Right atrium auricular region (tissue), 2 donors: Measurements from ENCODE around the gene PHLDA3. TPM values are rescaled to one million over a fixed set of nuclear protein-coding genes. Genes with fewer than 3 reads are reported as not detected.
A peak's percentile ranks its signal among the peaks of the same experiment; 100 is the strongest.

ENCODE experiments used
- DNase-seq: peaks from one replicate; pipeline ENCODE4 v3.0.0-alpha.2; 2019; ENCODE audit warnings: low spot score
- H3K27ac ChIP-seq, 2 donors: fragments of 200-600 bp; sonication (generic); 1 replicate in 1 of 2; 2 replicates in 1 of 2; pipeline ENCODE4 v1.5.1; 2016 to 2019
- H3K27me3 ChIP-seq, 2 donors: fragments of 200-600 bp; sonication (generic); one replicate each; pipeline versions ENCODE4 v1.5.1 to v1.6.0; 2017 to 2019
- H3K36me3 ChIP-seq: fragments of 200-600 bp; sonication (generic); one replicate; pipeline ENCODE4 v1.5.1; 2016
- H3K4me1 ChIP-seq, 2 donors: fragments of 200-600 bp; sonication (generic); one replicate each; pipeline versions ENCODE4 v1.5.1 to v1.6.0; 2017 to 2019
- H3K4me3 ChIP-seq, 2 donors: fragments of 200-600 bp; sonication (generic); 1 replicate in 1 of 2; 2 replicates in 1 of 2; pipeline ENCODE4 v1.5.1; 2017 to 2019; ENCODE audit warnings: mild to moderate bottlenecking in 1 of 2, moderate library complexity in 1 of 2
- H3K9me3 ChIP-seq, 2 donors: fragments of 200-600 bp; sonication (generic); one replicate each; pipeline ENCODE4 v1.5.1; 2019
- CTCF ChIP-seq, 2 donors: fragments of 200-600 bp; sonication (generic); IDR thresholded peaks; one replicate each; pipeline ENCODE4 v1.5.1; 2019; ENCODE audit warnings: antibody characterized with exemption in 2 of 2
- total RNA-seq, 2 donors: library from RNA; depleted of rRNA; stranded (reverse); fragments of >200 nt; gene quantifications; one replicate each; pipeline ENCODE4 v1.1.0, GENCODE V29; 2016

PHLDA3 gene
- total RNA-seq, 2 donors from 2014 or later, result 29.5 to 31.9 TPM

DNA sequence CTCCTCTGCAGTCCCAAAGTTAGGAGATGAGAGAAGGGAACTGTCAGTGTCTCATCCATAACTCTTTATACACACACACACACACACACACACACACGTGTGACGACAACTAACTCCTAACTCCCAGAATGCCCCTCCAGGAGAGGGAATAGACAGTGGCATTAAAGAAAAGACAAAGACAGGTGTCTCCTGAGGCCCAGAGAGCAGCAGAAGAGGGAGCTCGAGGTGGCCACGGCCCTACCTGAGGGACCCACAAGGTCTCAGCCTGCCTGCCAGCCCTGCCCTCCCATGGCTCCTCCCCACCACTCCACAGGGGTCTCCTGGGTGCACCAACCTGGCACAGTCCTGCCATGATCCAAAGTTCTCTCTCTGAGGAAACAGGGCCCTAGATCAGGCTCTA is 1.6 kb upstream of the PHLDA3 start:
- Histone ChIP-seq H3K4me3 (no peak overlapping the region), H3K27ac (no peak overlapping the region), H3K36me3 (peaks cover 5% of the 10 kb centered on the region), H3K4me1 (peaks cover 0 to 38% of the 10 kb centered on the region in 2 donors), H3K9me3 (no peaks in the 10 kb centered on the region), H3K27me3 (no peaks in the 10 kb centered on the region)
- DNase-seq, result no peak
- TF ChIP-seq CTCF (IDR thresholded peaks at IDR 0.05), result no peak

GRCh38 chr1:201469645-201470074 is 672 bp upstream of the PHLDA3 start:
- TF ChIP-seq CTCF (IDR thresholded peaks at IDR 0.05), result no peak
- no peaks in the 10 kb centered on the region for H3K27me3 ChIP-seq
- H3K27ac ChIP-seq, result peak overlapping the region; percentile 85 to 88
- peak overlapping the region; percentile 77 to 86 for H3K4me3 ChIP-seq
- H3K36me3 ChIP-seq, result peaks cover 14% of the 10 kb centered on the region
- peaks cover 0 to 42% of the 10 kb centered on the region in 2 donors for H3K4me1 ChIP-seq
- no peak for DNase-seq
- no peaks in the 10 kb centered on the region for H3K9me3 ChIP-seq

GRCh38 chr1:201468501-201468843 is 516 bp downstream of the PHLDA3 start:
- no peaks in the 10 kb centered on the region for H3K9me3 ChIP-seq
- DNase-seq, result no peak
- no peaks in the 10 kb centered on the region for H3K27me3 ChIP-seq
- H3K27ac ChIP-seq, result peak overlapping the region; percentile 85 to 88
- TF ChIP-seq CTCF (IDR thresholded peaks at IDR 0.05), result no peak
- H3K4me3 ChIP-seq, result peak overlapping the region; percentile 77 to 86
- peaks cover 20% of the 10 kb centered on the region for H3K36me3 ChIP-seq
- H3K4me1 ChIP-seq, result peaks cover 0 to 42% of the 10 kb centered on the region in 2 donors

- Histone ChIP-seq H3K4me1 (peaks cover 0 to 55% of the 10 kb centered on the region in 2 donors), H3K9me3 (no peaks in the 10 kb centered on the region), H3K27me3 (no peaks in the 10 kb centered on the region), H3K4me3 (peak overlapping the region; percentile 77 to 86), H3K27ac (peak overlapping the region; percentile 85 to 88), H3K36me3 (peaks cover 20% of the 10 kb centered on the region)
- no peak for DNase-seq
- no peak for TF ChIP-seq CTCF (IDR thresholded peaks at IDR 0.05)
Measured at GRCh38 chr1:201466492-201466891, 2.5 kb downstream of the PHLDA3 start.

DNA sequence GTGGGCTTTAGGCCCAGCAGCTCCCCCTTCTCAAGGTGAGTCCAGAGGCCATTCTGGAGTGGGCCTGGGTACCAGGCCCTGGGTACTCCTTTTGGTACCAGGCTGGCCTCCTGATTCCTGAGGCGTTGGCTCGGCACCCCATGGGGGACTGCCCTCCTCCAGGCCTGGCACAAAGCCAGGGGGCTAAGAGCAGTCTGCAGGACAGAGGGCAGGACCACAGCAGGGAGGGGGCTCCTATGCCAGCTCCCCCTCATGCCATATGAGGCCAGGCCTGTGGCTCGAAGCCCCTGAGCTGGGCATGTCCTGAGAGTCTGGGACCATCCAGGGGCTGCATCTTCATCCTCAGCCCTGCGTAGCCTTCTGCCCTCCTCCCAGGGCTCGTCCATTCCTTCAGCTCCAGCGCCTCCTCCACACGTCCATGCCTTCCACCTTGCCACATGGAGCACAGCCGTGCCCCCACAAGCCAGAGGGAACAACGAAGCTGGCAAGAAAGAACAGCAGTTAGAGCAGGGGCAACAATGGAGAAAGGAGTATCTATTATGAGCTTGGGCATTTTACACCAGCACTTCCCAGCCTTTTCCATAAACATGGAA is 3.2 kb downstream of the PHLDA3 start:
- Histone ChIP-seq H3K27ac (peak overlapping the region; percentile 85 to 88), H3K27me3 (no peaks in the 10 kb centered on the region), H3K9me3 (no peaks in the 10 kb centered on the region), H3K36me3 (peaks cover 20% of the 10 kb centered on the region), H3K4me1 (peaks cover 0 to 61% of the 10 kb centered on the region in 2 donors), H3K4me3 (peak overlapping the region in 1 of 2 donors; percentile 86)
- TF ChIP-seq CTCF (IDR thresholded peaks at IDR 0.05), result no peak
- DNase-seq, result no peak

DNA sequence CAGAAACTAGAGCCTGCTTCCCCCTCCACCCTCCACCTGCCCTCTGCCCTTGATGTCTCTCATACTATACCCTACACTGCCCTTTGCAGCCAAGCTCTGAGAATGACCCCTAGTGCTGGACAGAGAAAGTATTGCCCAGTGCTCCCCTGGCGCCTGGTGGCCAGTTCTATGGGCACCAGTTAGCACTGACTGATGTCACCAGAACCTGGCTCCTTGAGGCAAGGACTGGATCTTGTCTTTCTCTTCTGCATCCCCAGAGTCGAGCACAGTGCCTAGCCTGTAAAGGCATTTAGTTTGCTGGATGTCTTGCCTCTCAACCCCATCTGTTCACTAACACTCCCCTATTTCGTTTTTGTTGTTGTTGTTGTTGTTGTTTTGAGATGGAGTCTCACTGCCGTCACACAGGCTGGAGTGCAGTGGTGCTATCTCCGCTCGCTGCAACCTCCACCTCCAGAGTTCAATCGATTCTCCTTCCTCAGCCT is 5.9 kb downstream of the PHLDA3 start:
- no peak overlapping the region for H3K4me3 ChIP-seq
- peaks cover 20% of the 10 kb centered on the region for H3K36me3 ChIP-seq
- TF ChIP-seq CTCF (IDR thresholded peaks at IDR 0.05), result peak in 1 of 2 donors; percentile 37
- H3K27me3 ChIP-seq, result no peaks in the 10 kb centered on the region
- H3K27ac ChIP-seq, result peak overlapping the region; percentile 66 to 81
- H3K9me3 ChIP-seq, result no peaks in the 10 kb centered on the region
- H3K4me1 ChIP-seq, result peaks cover 0 to 60% of the 10 kb centered on the region in 2 donors
- no peak for DNase-seq
